K562 (cell line): Measurements from ENCODE around the gene RFPL1. TPM values are rescaled to one million over a fixed set of nuclear protein-coding genes. Genes with fewer than 3 reads are reported as not detected.

ENCODE experiments used
- ATAC-seq: fragments of 200-7000 bp; cut with Tn5 transposase; 3 replicates; pipeline ENCODE4 v1.9.1; 2020; ENCODE audit warnings: moderate library complexity
- BruUV-seq: library from RNA; stranded (reverse); fragments of 400-500 nt; replicated peaks from 2 replicates; lab custom pipeline; 2021; lab: Mats Ljungman, UMichigan
- CTCF ChIA-PET: fragments of 300-600 bp; formaldehyde crosslinking; extraction: SDS; loops from one replicate; lab custom pipeline; 2021; ENCODE audit warnings: low intra/inter-chr PET ratio; lab: Yijun Ruan, JAX
- POLR2A ChIA-PET: fragments of 300-600, 350-650 bp; sonication (Branson Sonifier 250); formaldehyde crosslinking; extraction: SDS; loops from one replicate; lab custom pipeline; 2021; ENCODE audit warnings: antibody characterized with exemption, inconsistent platforms; lab: Yijun Ruan, JAX
- DNase-seq, 4 experiments: peaks; one replicate each; pipeline versions ENCODE4 v3.0.0 to v3.0.0-alpha.2; 2011 to 2018; ENCODE audit warnings: low spot score in 3 of 4, mixed read lengths in 3 of 4; ENCODE audit errors: extremely low read depth in 1 of 4
- FAIRE-seq: peaks from 2 replicates; lab custom pipeline; 2011; peaks lifted over from hg19 to GRCh38; lab: Jason Lieb, UNC
- H2AFZ ChIP-seq: 2 replicates; pipeline ENCODE4 v1.6.0; 2011; ENCODE audit warnings: low read depth, low read length, control low read depth, inconsistent platforms
- H3K27ac ChIP-seq: fragments of 200-600 bp; 3 replicates; pipeline ENCODE4 v1.8.0; 2011; ENCODE audit warnings: low read depth, mild to moderate bottlenecking, control low read depth, inconsistent platforms, low read length, moderate library complexity, mixed read lengths; ENCODE audit errors: extremely low read depth
- H3K27me3 ChIP-seq, 2 experiments: fragments of 300-600 bp in 1 of 2; 2 replicates in 1 of 2; 3 replicates in 1 of 2; pipeline versions ENCODE4 v1.6.0 to v1.8.0; 2011; ENCODE audit warnings: inconsistent platforms in 2 of 2, low read length in 2 of 2, mild to moderate bottlenecking in 1 of 2, mixed read lengths in 1 of 2, moderate library complexity in 1 of 2; ENCODE audit not compliant: control insufficient read depth in 2 of 2, insufficient read depth in 2 of 2
- H3K36me3 ChIP-seq: fragments of 300-600 bp; 3 replicates; pipeline ENCODE4 v1.8.0; 2011; ENCODE audit warnings: mild to moderate bottlenecking, low read length, inconsistent platforms; ENCODE audit not compliant: control insufficient read depth, insufficient read depth
- H3K4me1 ChIP-seq, 2 experiments: fragments of 200-600 bp in 1 of 2; replicated peaks in 1 of 2; 2 replicates in 1 of 2; 3 replicates in 1 of 2; pipeline versions ENCODE4 v1.5.1 to v1.8.0; 2011; ENCODE audit warnings: inconsistent platforms in 2 of 2, low read length in 2 of 2, mild to moderate bottlenecking in 1 of 2, mixed read lengths in 1 of 2, moderate library complexity in 1 of 2; ENCODE audit not compliant: control insufficient read depth in 2 of 2, insufficient read depth in 2 of 2
- H3K4me2 ChIP-seq: 2 replicates; pipeline ENCODE4 v1.6.1; 2011; ENCODE audit warnings: low read length, control low read depth, inconsistent platforms, mixed read lengths; ENCODE audit not compliant: insufficient read depth
- H3K4me3 ChIP-seq: fragments of 200-600 bp; sonication (generic), shearing (Covaris generic); 2 replicates; pipeline ENCODE4 v1.5.1; 2016; ENCODE audit warnings: control low read depth, inconsistent platforms
- H3K79me2 ChIP-seq: fragments of 200-600 bp; 3 replicates; pipeline ENCODE4 v1.8.0; 2011; ENCODE audit warnings: low read length, inconsistent platforms; ENCODE audit not compliant: control insufficient read depth, insufficient read depth
- H3K9ac ChIP-seq, 2 experiments: 2 replicates each; pipeline versions ENCODE4 v1.6.0 to v1.6.1; 2011; ENCODE audit warnings: low read depth in 2 of 2, low read length in 2 of 2, control low read depth in 1 of 2, inconsistent platforms in 1 of 2, mild to moderate bottlenecking in 1 of 2, mixed read lengths in 1 of 2; ENCODE audit not compliant: insufficient read depth in 1 of 2
- H3K9me1 ChIP-seq: one replicate; pipeline ENCODE4 v1.6.0; 2011; ENCODE audit warnings: inconsistent platforms, mild to moderate bottlenecking, low read length, moderate library complexity; ENCODE audit not compliant: control insufficient read depth, insufficient read depth
- H3K9me3 ChIP-seq: replicated peaks from 2 replicates; pipeline ENCODE4 v1.5.1; 2011; ENCODE audit warnings: low read depth, low read length, inconsistent platforms; ENCODE audit not compliant: control insufficient read depth, insufficient read depth
- H4K20me1 ChIP-seq: replicated peaks from 2 replicates; pipeline ENCODE4 v1.6.1; 2011; ENCODE audit warnings: low read length, inconsistent platforms, mixed read lengths; ENCODE audit not compliant: control insufficient read depth, insufficient read depth
- HMG20A ChIP-seq: fragments of 450-650 bp; formaldehyde crosslinking; conservative IDR thresholded peaks from 2 replicates; pipeline ENCODE4 v1.4.0; 2020; ENCODE audit warnings: mild to moderate bottlenecking, mixed read lengths
- NR1H2 ChIP-seq: sonication (generic); formaldehyde crosslinking; IDR thresholded peaks from 2 replicates; pipeline ENCODE4 v1.4.0; 2020; ENCODE audit warnings: mild to moderate bottlenecking, missing genetic modification reagents
- PYGO2 ChIP-seq: fragments of 450-650 bp; IDR thresholded peaks from 2 replicates; pipeline ENCODE4 v1.6.1; 2016; ENCODE audit warnings: mild to moderate bottlenecking, missing genetic modification characterization, moderate library complexity, missing compliant biosample characterization
- SAP30 ChIP-seq: fragments of 200-600 bp; sonication (generic); IDR thresholded peaks from 2 replicates; pipeline ENCODE4 v1.6.1; 2012; ENCODE audit warnings: borderline replicate concordance, low read depth, mild to moderate bottlenecking, moderate library complexity, low read length, control low read depth, inconsistent platforms; ENCODE audit not compliant: insufficient read depth, poor library complexity, severe bottlenecking
- SNIP1 ChIP-seq: fragments of 450-650 bp; IDR thresholded peaks from 2 replicates; pipeline ENCODE4 v1.7.1; 2017; ENCODE audit warnings: low read depth, mild to moderate bottlenecking
- SRSF1 ChIP-seq: fragments of 200-400 bp; formaldehyde crosslinking; IDR thresholded peaks from 2 replicates; pipeline ENCODE4 v1.6.1; 2017; ENCODE audit warnings: mild to moderate bottlenecking, low read depth, low read length, moderate library complexity
- TAF7 ChIP-seq: fragments of 450-650 bp; IDR thresholded peaks from 2 replicates; pipeline ENCODE4 v1.6.1; 2016; ENCODE audit warnings: missing genetic modification characterization, missing compliant biosample characterization
- ZFP30 ChIP-seq: fragments of 250-450 bp; sonication (Bioruptor Pico); IDR thresholded peaks from 2 replicates; pipeline ENCODE4 v1.8.0; 2022; ENCODE audit warnings: moderate library complexity, mild to moderate bottlenecking, inconsistent platforms, borderline replicate concordance
- ZFP36 ChIP-seq: fragments of 150-350 bp; IDR thresholded peaks from 2 replicates; pipeline ENCODE4 v1.6.1; 2018; ENCODE audit warnings: low read length, low read depth; ENCODE audit not compliant: partially characterized antibody
- ZNF3 ChIP-seq: fragments of 250-450 bp; sonication (Bioruptor Pico); IDR thresholded peaks from 2 replicates; pipeline ENCODE4 v1.5.0; 2021; ENCODE audit warnings: mild to moderate bottlenecking, moderate library complexity
- ZNF707 ChIP-seq: fragments of 250-450 bp; sonication (Bioruptor Pico); conservative IDR thresholded peaks from 2 replicates; pipeline ENCODE4 v1.8.0; 2022; ENCODE audit warnings: inconsistent platforms, mild to moderate bottlenecking, moderate library complexity
- ZNF77 ChIP-seq: fragments of 250-450 bp; sonication (Bioruptor Pico); IDR thresholded peaks from 2 replicates; pipeline ENCODE4 v1.5.0; 2020
- WGBS: fragments of 100-300 bp; shearing (Covaris generic); methylation state at CpG from one replicate; pipeline ENCODE4 v1.1.6; 2016; ENCODE audit warnings: low coverage, mixed read lengths; ENCODE audit not compliant: insufficient coverage; ENCODE audit errors: missing lambda C conversion rate; 5-methylcytosine and 5-hydroxymethylcytosine counted together
- in situ Hi-C: fragments of 300-500 bp; cut with MboI; formaldehyde crosslinking; loops from 4 replicates; pipeline ENCODE4 v1.15.0; 2018; ENCODE audit warnings: inconsistent platforms, mixed read lengths
- intact Hi-C: fragments of 100-400 bp; cut with micrococcal nuclease; formaldehyde crosslinking; loops from 2 replicates; pipeline ENCODE4 v1.14.2; 2022
- polyA plus RNA-seq, 8 experiments: library from polyadenylated mRNA; depleted of rRNA in 4 of 8; stranded (reverse) in 5 of 8; unstranded in 3 of 8; fragments of >200 nt; fragmentation: Nextera tagmentation in 2 of 8; fragmentation: Illumina TruSeq in 1 of 8; extraction: Ambion mirVana in 2 of 8; extraction: Trizol in 1 of 8; gene quantifications; 2 replicates each; pipeline versions ENCODE4 v1.2.1 to v1.2.3, GENCODE V29; 2011 to 2014; ENCODE audit warnings: inconsistent platforms in 1 of 8, missing spikeins in 1 of 8
- total RNA-seq, 7 experiments: library from RNA; depleted of rRNA in 6 of 7; stranded (reverse); fragments of >200 nt in 6 of 7; fragmentation: Illumina TruSeq in 2 of 7; extraction: Trizol in 2 of 7; gene quantifications; 2 replicates each; pipeline versions ENCODE4 v1.2.1 to v1.2.3, GENCODE V29; 2011 to 2021; ENCODE audit warnings: low replicate concordance in 1 of 7
- TF ChIP-seq, protein P1 (sequence below): fragments of 450-650 bp; IDR thresholded peaks from 2 replicates; pipeline ENCODE4 v1.6.1; 2016; ENCODE audit warnings: mild to moderate bottlenecking, moderate library complexity

RFPL1 gene
- total and polyA plus RNA-seq, 9 of the 15 experiments (the other 6 are each of a cell fraction or from before 2014, with no cell fraction given) = not detected

DNA sequence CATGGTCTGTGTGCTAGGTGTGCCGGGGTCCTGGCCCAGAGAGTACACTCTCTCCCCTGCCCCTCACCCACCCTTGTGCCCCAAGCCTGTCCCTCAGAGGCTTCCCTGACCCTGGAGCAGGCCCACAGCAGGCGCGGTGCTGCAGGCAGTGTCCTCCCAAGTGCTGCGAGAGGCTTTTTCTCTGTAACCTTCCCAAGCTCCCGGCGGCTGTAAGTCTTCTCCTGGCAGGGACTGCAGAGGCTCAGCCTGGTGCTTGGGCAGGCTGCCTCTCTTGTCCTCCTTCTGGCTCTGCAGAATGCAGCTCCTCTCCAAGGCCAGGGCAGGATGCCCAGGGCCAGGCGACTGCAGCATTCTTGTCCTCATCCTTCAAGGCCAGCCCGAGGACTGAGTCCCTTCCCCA is 15.9 kb downstream of the RFPL1 start:
- Histone ChIP-seq H3K9ac (no peak overlapping the region), H2AFZ (no peak overlapping the region), H4K20me1 (no peaks in the 10 kb centered on the region), H3K9me1 (no peaks in the 10 kb centered on the region), H3K9me3 (no peaks in the 10 kb centered on the region), H3K4me3 (no peak overlapping the region), H3K79me2 (no peaks in the 10 kb centered on the region), H3K4me1 (no peaks in the 10 kb centered on the region; a peak in 1 of 5 replicates), H3K27ac (no peak overlapping the region), H3K36me3 (no peaks in the 10 kb centered on the region), H3K4me2 (no peak overlapping the region), H3K27me3 (no peaks in the 10 kb centered on the region)
- intact Hi-C loops (no loop called here), in situ Hi-C loops (no loop called here)
- WGBS = 40% methylated on average over 6 of the region's 8 CpGs
- ChIA-PET CTCF (no interaction called here), POLR2A (interaction anchor here (0.5 to 1.6 kb wide), 2 partner anchors 10 to 23 kb away, joined by 3 read pairs; no protein-coding TSS in a partner anchor)
- no peak for DNase-seq
- FAIRE-seq = no peak
- no TSS peak for BruUV-seq
- no peak for ATAC-seq
- no peak for TF ChIP-seq ZNF707 (CRISPR knock-in tag)
- TF ChIP-seq SRSF1 = no peak
- no peak for TF ChIP-seq ZNF3 (CRISPR knock-in tag)
- no peak for TF ChIP-seq SNIP1
- TF ChIP-seq NR1H2 (CRISPR knock-in tag) = no peak
- TF ChIP-seq ZFP36 = no peak
- TF ChIP-seq ZNF77 (CRISPR knock-in tag) = no peak
- TF ChIP-seq HMG20A (CRISPR knock-in tag) = no peak
- no peak for TF ChIP-seq TAF7 (tag)
- TF ChIP-seq, protein P1, sequence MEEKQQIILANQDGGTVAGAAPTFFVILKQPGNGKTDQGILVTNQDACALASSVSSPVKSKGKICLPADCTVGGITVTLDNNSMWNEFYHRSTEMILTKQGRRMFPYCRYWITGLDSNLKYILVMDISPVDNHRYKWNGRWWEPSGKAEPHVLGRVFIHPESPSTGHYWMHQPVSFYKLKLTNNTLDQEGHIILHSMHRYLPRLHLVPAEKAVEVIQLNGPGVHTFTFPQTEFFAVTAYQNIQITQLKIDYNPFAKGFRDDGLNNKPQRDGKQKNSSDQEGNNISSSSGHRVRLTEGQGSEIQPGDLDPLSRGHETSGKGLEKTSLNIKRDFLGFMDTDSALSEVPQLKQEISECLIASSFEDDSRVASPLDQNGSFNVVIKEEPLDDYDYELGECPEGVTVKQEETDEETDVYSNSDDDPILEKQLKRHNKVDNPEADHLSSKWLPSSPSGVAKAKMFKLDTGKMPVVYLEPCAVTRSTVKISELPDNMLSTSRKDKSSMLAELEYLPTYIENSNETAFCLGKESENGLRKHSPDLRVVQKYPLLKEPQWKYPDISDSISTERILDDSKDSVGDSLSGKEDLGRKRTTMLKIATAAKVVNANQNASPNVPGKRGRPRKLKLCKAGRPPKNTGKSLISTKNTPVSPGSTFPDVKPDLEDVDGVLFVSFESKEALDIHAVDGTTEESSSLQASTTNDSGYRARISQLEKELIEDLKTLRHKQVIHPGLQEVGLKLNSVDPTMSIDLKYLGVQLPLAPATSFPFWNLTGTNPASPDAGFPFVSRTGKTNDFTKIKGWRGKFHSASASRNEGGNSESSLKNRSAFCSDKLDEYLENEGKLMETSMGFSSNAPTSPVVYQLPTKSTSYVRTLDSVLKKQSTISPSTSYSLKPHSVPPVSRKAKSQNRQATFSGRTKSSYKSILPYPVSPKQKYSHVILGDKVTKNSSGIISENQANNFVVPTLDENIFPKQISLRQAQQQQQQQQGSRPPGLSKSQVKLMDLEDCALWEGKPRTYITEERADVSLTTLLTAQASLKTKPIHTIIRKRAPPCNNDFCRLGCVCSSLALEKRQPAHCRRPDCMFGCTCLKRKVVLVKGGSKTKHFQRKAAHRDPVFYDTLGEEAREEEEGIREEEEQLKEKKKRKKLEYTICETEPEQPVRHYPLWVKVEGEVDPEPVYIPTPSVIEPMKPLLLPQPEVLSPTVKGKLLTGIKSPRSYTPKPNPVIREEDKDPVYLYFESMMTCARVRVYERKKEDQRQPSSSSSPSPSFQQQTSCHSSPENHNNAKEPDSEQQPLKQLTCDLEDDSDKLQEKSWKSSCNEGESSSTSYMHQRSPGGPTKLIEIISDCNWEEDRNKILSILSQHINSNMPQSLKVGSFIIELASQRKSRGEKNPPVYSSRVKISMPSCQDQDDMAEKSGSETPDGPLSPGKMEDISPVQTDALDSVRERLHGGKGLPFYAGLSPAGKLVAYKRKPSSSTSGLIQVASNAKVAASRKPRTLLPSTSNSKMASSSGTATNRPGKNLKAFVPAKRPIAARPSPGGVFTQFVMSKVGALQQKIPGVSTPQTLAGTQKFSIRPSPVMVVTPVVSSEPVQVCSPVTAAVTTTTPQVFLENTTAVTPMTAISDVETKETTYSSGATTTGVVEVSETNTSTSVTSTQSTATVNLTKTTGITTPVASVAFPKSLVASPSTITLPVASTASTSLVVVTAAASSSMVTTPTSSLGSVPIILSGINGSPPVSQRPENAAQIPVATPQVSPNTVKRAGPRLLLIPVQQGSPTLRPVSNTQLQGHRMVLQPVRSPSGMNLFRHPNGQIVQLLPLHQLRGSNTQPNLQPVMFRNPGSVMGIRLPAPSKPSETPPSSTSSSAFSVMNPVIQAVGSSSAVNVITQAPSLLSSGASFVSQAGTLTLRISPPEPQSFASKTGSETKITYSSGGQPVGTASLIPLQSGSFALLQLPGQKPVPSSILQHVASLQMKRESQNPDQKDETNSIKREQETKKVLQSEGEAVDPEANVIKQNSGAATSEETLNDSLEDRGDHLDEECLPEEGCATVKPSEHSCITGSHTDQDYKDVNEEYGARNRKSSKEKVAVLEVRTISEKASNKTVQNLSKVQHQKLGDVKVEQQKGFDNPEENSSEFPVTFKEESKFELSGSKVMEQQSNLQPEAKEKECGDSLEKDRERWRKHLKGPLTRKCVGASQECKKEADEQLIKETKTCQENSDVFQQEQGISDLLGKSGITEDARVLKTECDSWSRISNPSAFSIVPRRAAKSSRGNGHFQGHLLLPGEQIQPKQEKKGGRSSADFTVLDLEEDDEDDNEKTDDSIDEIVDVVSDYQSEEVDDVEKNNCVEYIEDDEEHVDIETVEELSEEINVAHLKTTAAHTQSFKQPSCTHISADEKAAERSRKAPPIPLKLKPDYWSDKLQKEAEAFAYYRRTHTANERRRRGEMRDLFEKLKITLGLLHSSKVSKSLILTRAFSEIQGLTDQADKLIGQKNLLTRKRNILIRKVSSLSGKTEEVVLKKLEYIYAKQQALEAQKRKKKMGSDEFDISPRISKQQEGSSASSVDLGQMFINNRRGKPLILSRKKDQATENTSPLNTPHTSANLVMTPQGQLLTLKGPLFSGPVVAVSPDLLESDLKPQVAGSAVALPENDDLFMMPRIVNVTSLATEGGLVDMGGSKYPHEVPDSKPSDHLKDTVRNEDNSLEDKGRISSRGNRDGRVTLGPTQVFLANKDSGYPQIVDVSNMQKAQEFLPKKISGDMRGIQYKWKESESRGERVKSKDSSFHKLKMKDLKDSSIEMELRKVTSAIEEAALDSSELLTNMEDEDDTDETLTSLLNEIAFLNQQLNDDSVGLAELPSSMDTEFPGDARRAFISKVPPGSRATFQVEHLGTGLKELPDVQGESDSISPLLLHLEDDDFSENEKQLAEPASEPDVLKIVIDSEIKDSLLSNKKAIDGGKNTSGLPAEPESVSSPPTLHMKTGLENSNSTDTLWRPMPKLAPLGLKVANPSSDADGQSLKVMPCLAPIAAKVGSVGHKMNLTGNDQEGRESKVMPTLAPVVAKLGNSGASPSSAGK = no peak
- TF ChIP-seq SAP30 = no peak
- no peak for TF ChIP-seq PYGO2 (tag)
- TF ChIP-seq ZFP30 = no peak
